Large intestine (tissue), 3 donors: ENCODE data around the gene ST6GALNAC3. TPM values are rescaled to one million over a fixed set of nuclear protein-coding genes. Genes with fewer than 3 reads are reported as not detected.

Source experiments
- DNase-seq, 2 donors: peaks; one replicate each; pipeline versions ENCODE4 v3.0.0 to v3.0.0-alpha.2; 2013
- H3K27ac ChIP-seq: one replicate; pipeline ENCODE4 v1.5.1; 2013; ENCODE audit warnings: low read length
- H3K27me3 ChIP-seq: 2 replicates; pipeline ENCODE4 v1.6.1; 2013; ENCODE audit warnings: low read length; ENCODE audit not compliant: control insufficient read depth, insufficient read depth
- H3K36me3 ChIP-seq: 2 replicates; pipeline ENCODE4 v1.6.1; 2013; ENCODE audit warnings: low read length; ENCODE audit not compliant: control insufficient read depth, insufficient read depth
- H3K4me1 ChIP-seq: one replicate; pipeline ENCODE4 v1.6.1; 2013; ENCODE audit warnings: low read length; ENCODE audit not compliant: control insufficient read depth, insufficient read depth
- H3K4me3 ChIP-seq: one replicate; pipeline ENCODE4 v1.5.1; 2013; ENCODE audit warnings: low read length
- H3K9me3 ChIP-seq: one replicate; pipeline ENCODE4 v1.6.1; 2013; ENCODE audit warnings: mild to moderate bottlenecking, low read depth, low read length, moderate library complexity; ENCODE audit not compliant: control insufficient read depth
- WGBS: methylation state at CpG from one replicate; pipeline ENCODE4 v1.1.5; 2013; ENCODE audit warnings: low lambda C conversion rate; ENCODE audit not compliant: insufficient coverage; 5-methylcytosine and 5-hydroxymethylcytosine counted together
- polyA plus RNA-seq: library from polyadenylated mRNA; unstranded; fragments of 120-200 nt; gene quantifications from one replicate; pipeline ENCODE4 v1.2.1, GENCODE V29; 2013

ST6GALNAC3 gene
- polyA plus RNA-seq, 1 donor, result 18.0 TPM

DNA sequence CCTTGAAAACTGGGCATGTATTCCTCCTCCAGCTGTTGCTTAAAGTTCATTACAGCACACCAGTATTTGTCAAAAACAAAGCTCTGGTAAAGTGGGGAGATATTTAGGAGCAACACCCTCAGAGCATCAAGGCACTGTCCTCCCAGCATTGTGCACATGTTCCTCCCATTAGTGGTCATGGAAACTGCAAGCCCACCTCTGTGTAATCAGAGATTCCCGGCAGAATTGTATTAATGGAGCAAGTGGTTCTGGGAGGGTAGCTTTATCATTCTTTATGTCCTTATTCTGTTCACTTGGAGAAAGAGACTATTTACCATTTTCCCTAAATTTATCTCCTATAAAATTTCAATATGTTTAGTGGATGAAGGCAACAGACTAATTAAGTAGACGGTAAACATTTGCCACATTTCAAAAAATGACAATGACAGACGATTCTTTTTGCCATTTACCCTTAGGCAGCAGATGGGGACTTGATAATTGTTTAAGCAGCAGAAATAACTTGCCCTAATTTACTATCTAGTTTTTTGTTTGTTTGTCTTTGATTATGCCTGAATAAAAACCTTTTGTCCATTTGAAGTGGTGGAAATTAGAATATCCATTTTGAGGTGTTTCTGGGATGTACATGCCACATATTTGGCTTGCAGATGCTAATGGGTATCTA is 503.1 kb downstream of the ST6GALNAC3 start:
- Histone ChIP-seq H3K4me3 (no peak overlapping the region), H3K9me3 (no peaks in the 10 kb centered on the region), H3K36me3 (no peaks in the 10 kb centered on the region), H3K27ac (no peak overlapping the region), H3K4me1 (no peaks in the 10 kb centered on the region), H3K27me3 (no peaks in the 10 kb centered on the region)
- DNase-seq, result no peak
- 83% methylated on average over 2 of the region's 3 CpGs for WGBS

DNA sequence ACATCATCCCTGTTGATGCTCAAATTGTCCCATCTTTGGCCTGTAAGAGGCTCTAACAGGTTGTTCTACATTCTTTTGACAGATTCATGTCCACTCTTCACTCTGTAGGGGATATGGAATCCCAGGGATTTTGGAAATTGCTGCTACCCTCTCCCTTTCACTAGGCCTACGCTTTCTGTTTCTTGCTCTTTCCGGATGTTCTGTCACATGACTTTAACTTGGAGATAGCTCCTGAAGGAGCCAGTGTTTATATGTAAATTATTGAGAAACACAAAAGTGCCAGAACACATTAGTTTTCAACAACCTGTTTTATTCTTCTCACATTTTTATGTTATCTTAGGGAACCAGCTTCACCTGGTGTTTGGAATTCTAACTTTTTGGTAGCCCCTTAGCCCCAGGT is 505.7 kb downstream of the ST6GALNAC3 start:
- WGBS, result no CpG with 5 or more reads among the region's 2 CpGs
- no peak overlapping the region for H3K27ac ChIP-seq
- no peak for DNase-seq
- no peak overlapping the region for H3K4me3 ChIP-seq
- H3K36me3 ChIP-seq, result no peaks in the 10 kb centered on the region
- no peaks in the 10 kb centered on the region for H3K9me3 ChIP-seq
- peaks cover 1% of the 10 kb centered on the region for H3K4me1 ChIP-seq
- H3K27me3 ChIP-seq, result no peaks in the 10 kb centered on the region

DNA sequence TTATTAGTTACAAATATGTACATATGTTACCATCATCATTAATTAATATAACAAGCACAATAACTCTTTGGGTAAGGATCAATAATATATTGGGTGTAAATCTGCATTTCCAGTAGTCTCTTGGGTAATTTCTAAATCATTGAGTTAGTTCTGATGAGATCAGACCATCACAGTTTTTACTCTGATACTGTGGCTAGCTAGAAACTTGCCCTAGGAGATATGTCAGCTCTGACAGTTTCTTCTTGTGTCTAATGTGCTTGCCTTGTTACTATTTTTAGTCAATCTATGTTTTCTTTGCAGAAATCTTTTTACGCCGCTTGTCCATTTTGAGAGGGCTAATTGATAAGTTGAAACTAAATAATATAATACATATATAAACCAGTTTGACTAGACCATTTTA is 507.2 kb downstream of the ST6GALNAC3 start:
- Histone ChIP-seq H3K36me3 (no peaks in the 10 kb centered on the region), H3K4me3 (no peak overlapping the region), H3K27me3 (no peaks in the 10 kb centered on the region), H3K27ac (no peak overlapping the region), H3K4me1 (peaks cover 11% of the 10 kb centered on the region), H3K9me3 (no peaks in the 10 kb centered on the region)
- no peak for DNase-seq
- WGBS, result no CpG with 5 or more reads among the region's 2 CpGs

DNA sequence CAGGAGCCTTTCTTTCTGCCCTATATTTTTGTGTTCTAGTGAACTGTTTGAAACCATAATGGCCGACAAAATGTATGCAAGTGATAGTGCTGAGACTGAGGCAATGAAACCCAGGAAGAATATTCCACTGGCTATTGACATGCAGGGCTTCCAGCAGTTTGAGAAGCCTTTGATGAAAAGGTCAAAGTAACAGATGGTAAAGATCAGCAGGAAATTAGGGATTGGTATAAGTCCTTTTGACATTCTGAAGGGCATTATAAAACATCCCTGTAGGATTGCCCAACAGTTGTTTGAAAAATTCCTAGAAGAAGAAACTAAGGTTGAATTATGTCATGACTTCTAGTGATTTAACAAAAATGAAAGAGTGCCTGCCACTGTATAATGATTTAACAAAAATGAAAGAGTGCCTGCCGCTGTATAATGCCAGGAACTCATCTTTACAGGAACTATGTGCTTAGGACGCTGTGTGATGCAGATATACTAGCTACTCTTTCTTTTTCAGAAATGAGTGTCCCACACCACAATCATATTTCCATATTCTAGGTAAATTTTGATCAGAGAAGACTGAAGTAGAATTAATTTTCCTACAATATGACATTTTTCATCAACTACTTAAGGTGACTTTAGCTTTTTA is 508.8 kb downstream of the ST6GALNAC3 start:
- no peaks in the 10 kb centered on the region for H3K36me3 ChIP-seq
- H3K4me1 ChIP-seq, result peaks cover 20% of the 10 kb centered on the region
- no peaks in the 10 kb centered on the region for H3K9me3 ChIP-seq
- H3K4me3 ChIP-seq, result no peak overlapping the region
- no peak for DNase-seq
- whole genome bisulfite sequencing, result no CpG with 5 or more reads among the region's 3 CpGs
- H3K27ac ChIP-seq, result no peak overlapping the region
- no peaks in the 10 kb centered on the region for H3K27me3 ChIP-seq

DNA sequence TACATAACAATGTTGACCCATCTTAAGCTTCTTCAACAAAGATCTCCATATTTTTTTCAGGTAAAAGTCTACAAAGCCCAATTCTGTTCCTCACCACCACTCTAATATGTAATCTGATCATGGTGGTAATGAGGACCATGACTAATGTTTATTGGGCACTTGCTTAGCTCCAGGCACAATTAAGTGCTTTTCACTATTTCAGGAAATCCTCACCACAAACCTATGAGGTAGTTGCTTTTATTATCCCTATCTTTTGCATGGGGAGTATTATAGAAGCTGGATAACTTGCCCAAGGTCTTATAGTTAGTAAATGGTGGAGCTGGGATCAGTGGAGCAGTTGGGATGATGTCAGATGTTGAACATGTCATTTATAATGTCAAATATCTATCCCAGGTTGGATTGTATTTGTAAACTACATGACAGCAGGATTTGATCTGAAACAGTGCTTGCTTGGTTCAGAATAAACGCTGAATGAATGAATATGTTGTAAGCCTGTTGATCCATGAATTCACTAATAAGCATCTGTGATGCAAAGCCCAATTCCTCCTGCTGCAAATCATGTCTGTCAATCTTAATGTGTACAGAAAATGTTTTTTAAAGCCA is 509.4 kb downstream of the ST6GALNAC3 start:
- no peak for DNase-seq
- Histone ChIP-seq H3K4me3 (no peak overlapping the region), H3K4me1 (peaks cover 20% of the 10 kb centered on the region), H3K27me3 (no peaks in the 10 kb centered on the region), H3K36me3 (no peaks in the 10 kb centered on the region), H3K9me3 (no peaks in the 10 kb centered on the region), H3K27ac (no peak overlapping the region)
- no CpG with 5 or more reads among the region's 1 CpG for WGBS

DNA sequence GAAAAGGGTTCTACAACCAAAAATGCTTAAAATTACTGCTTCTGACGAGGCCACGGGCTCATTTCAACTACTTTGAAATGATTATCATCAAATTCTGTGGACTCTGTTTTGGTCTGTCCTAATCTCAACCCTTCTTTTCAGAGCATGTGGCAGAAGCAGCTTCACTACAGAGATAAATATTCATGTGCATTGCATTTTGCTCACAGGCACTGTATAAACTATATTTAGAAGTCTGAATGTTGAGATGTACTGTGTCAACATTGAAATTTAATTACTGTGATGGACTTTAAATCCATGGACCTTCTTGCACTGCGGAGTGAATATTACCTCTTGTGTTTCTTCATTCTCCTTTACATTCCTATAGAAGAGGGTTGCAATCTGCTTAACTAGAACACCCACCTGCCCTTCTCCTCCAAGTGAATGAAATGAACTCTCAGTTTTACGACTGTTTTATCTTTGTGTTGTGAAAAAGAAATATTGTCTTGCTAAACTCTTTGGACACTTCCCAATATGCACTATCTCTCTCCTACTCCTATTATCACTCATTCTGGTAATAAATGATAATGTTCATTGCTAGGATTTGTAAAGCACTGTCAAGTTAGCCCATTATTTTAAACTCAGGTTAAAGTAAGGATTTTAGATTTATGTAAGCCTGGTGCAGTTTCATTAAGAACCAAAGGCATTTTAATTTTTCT is 511.6 kb downstream of the ST6GALNAC3 start:
- Histone ChIP-seq H3K36me3 (no peaks in the 10 kb centered on the region), H3K4me3 (no peak overlapping the region), H3K27ac (no peak overlapping the region), H3K27me3 (no peaks in the 10 kb centered on the region), H3K4me1 (peaks cover 22% of the 10 kb centered on the region), H3K9me3 (no peaks in the 10 kb centered on the region)
- WGBS, result 0% methylated on average over 1 of the region's 4 CpGs
- DNase-seq, result peak; percentile 30 to 65

DNA sequence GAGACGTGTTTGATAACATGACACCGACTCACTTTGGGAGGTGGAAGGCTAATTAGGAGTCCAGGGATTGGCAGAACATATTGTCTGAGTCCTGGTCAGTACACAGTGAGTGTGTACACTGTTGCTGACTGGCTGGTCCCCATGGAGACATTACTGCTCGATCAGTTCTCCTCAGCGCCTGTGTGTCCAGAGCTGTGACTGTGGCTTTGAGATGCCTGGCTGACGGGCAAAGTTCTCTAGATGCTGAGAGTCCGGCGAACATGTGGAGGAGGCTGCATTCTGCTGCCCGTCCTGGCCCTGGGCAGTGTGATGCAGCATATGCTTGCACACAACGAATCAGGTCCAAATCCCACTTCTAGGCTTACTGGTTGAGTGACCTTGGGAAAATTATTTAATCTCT is 512.7 kb downstream of the ST6GALNAC3 start:
- no peaks in the 10 kb centered on the region for H3K27me3 ChIP-seq
- peaks cover 24% of the 10 kb centered on the region for H3K4me1 ChIP-seq
- WGBS, result no CpG with 5 or more reads among the region's 9 CpGs
- H3K9me3 ChIP-seq, result no peaks in the 10 kb centered on the region
- no peak overlapping the region for H3K4me3 ChIP-seq
- H3K36me3 ChIP-seq, result no peaks in the 10 kb centered on the region
- DNase-seq, result peak; percentile 6 to 9
- H3K27ac ChIP-seq, result no peak overlapping the region

DNA sequence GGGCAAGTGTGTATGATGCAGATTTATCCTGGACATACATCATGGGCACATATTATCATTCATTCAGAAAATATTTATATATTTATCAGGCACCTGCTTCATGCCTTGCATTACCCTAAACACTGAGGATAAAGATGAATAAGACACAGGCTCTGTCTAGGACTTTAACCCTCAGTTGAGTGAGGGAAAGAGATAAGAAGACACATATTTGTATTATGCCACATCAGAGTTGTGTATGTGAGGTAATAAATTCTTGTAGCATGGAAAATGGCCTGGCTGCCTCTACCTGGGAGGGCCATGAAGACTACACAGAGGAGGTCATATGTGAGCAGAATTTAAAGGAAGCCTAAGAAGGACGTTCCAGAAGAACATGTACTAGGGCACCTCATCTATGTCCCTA is 516.9 kb downstream of the ST6GALNAC3 start:
- no peak overlapping the region for H3K27ac ChIP-seq
- H3K4me1 ChIP-seq, result peaks cover 18% of the 10 kb centered on the region
- peak; percentile 38 to 62 for DNase-seq
- no peaks in the 10 kb centered on the region for H3K36me3 ChIP-seq
- H3K9me3 ChIP-seq, result peaks cover 5% of the 10 kb centered on the region
- no peak overlapping the region for H3K4me3 ChIP-seq
- H3K27me3 ChIP-seq, result no peaks in the 10 kb centered on the region
- no CpG with 5 or more reads among the region's 1 CpG for WGBS

DNA sequence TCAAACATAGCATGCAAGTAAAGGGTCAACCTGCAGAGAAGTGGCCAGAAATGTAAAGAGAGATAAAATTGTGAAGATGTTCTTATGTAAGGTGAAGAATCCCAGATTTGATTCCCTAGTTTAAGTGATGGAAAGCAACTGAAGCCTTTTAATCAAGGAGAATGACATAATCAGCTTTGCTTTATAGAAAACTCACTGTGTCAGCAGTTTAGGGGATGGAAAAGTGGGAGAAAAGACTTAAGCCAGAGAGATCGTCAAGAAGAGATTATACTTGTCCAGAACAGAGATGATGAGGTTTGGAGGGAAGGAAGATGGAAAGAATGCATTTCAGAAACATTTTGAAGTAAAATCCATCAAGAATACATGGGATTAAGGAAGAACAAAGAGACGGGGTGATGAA is 517.4 kb downstream of the ST6GALNAC3 start:
- no peak for DNase-seq
- H3K4me1 ChIP-seq, result peaks cover 16% of the 10 kb centered on the region
- no peaks in the 10 kb centered on the region for H3K27me3 ChIP-seq
- no peaks in the 10 kb centered on the region for H3K36me3 ChIP-seq
- H3K4me3 ChIP-seq, result no peak overlapping the region
- H3K9me3 ChIP-seq, result peaks cover 5% of the 10 kb centered on the region
- no peak overlapping the region for H3K27ac ChIP-seq
- WGBS, result 88% methylated on average over 1 of the region's 2 CpGs

DNA sequence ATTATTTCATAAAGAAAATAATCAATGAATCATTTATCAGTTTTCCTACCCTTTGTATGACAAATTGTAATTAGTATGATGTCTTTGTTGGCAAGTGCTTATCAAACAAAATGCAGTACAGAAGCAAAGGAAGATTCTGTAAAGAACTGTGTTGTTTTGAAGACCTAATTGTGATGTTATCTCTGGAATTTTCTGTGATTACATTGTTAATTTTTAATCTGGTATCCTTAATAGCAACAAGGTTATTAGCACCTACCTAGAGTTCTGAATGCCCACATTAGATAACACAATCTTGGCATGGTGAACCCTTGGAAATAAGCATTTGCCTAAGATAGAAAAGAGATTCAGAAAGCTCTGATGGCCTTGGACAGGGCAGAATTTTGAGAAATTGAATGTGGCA is 518.6 kb downstream of the ST6GALNAC3 start:
- H3K27me3 ChIP-seq, result no peaks in the 10 kb centered on the region
- H3K36me3 ChIP-seq, result no peaks in the 10 kb centered on the region
- H3K27ac ChIP-seq, result no peak overlapping the region
- DNase-seq, result no peak
- peaks cover 7% of the 10 kb centered on the region for H3K9me3 ChIP-seq
- peaks cover 9% of the 10 kb centered on the region for H3K4me1 ChIP-seq
- no peak overlapping the region for H3K4me3 ChIP-seq
